IPS DF 6.9 (cell line): ENCODE measurements around the gene TBC1D23.
A peak's percentile ranks its signal among the peaks of the same experiment; 100 is the strongest.
"Not testable (repeated sequence)": the region's sequence is repeated elsewhere in the genome, so short reads cannot be mapped to it uniquely, and the experiment has no call there.

Source experiments
- DNase-seq: peaks from one replicate; pipeline ENCODE4 v3.0.0-alpha.2; 2013; ENCODE audit warnings: low read depth, low spot score
- H3K27ac ChIP-seq: one replicate; pipeline ENCODE4 v1.5.1; 2013; ENCODE audit warnings: low read length, control low read depth
- H3K27me3 ChIP-seq: 2 replicates; pipeline ENCODE4 v1.6.1; 2013; ENCODE audit warnings: mild to moderate bottlenecking, low read length; ENCODE audit not compliant: control insufficient read depth, insufficient read depth
- H3K36me3 ChIP-seq: 2 replicates; pipeline ENCODE4 v1.6.1; 2013; ENCODE audit warnings: low read length; ENCODE audit not compliant: control insufficient read depth, insufficient read depth
- H3K4me1 ChIP-seq: 2 replicates; pipeline ENCODE4 v1.6.1; 2013; ENCODE audit warnings: low read length; ENCODE audit not compliant: control insufficient read depth, insufficient read depth
- H3K4me3 ChIP-seq: 2 replicates; pipeline ENCODE4 v1.5.1; 2013; ENCODE audit warnings: mild to moderate bottlenecking, low read length
- H3K9me3 ChIP-seq: 2 replicates; pipeline ENCODE4 v1.6.1; 2013; ENCODE audit warnings: low read length, inconsistent platforms; ENCODE audit not compliant: control insufficient read depth, insufficient read depth
- WGBS: extraction: QIAGEN DNeasy Blood & Tissue Kit; methylation state at CpG from one replicate; pipeline ENCODE4 v1.1.7; 2013; ENCODE audit warnings: mixed read lengths, missing lambda C conversion rate; ENCODE audit not compliant: insufficient read length, insufficient coverage; 5-methylcytosine and 5-hydroxymethylcytosine counted together

Gene TBC1D23

DNA sequence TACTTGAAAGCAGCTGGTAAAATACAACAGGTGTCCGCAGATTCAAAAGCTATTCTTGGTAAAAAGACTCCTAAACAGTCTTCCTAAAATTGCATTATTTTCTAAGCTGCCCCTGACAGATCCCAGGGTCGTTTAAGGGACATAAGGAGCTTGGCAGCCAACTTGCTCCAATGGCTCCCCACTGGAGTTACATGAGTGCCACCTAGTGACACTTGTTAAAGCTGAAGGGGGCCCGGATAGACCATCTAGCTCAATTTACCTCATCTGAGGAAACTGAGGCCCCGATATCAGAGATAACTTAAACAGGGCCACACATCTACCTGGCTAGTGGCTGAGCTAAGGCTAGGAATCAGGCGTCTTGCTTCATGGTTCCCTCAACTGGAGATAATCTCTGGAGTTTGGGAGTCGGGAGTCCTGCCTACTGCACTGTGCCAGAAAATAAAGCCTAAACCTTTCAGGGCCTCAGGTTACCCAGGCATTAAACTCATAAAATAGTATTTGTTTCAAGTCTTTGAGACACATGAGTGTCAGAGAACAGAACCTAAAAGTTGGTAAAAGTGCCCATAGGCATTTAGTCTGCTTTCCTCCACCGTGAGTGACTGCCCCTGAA lies 6.5 kb upstream of the TBC1D23 start:
- peak; percentile 50 for DNase-seq
- Histone ChIP-seq H3K27ac (no peak overlapping the region), H3K27me3 (no peaks in the 10 kb centered on the region), H3K4me1 (no peaks in the 10 kb centered on the region), H3K36me3 (no peaks in the 10 kb centered on the region), H3K4me3 (no peak overlapping the region), H3K9me3 (no peaks in the 10 kb centered on the region)
- WGBS, result no CpG with 5 or more reads among the region's 7 CpGs

DNA sequence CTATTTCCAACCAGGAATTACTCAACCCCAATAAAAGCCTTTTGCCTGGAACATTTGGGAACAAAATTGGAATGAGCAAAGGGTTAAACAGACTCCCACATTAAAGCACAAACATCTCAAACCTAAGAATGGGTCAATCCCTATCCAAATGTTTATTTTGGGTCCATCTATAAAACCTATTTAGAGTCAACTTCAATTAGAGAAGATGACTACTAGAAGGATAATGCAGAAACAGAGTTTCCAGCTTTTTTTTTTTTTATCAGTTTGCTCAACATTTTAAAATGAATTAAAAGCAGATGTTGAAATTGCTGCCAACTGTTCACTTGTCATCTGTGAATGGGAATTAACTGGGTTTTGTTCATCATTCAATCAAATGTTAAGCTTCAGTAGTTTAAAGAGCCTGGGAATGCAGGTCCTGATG lies 4.1 kb upstream of the TBC1D23 start:
- H3K9me3 ChIP-seq, result no peaks in the 10 kb centered on the region
- no peaks in the 10 kb centered on the region for H3K36me3 ChIP-seq
- DNase-seq, result no peak
- H3K4me3 ChIP-seq, result no peak overlapping the region
- H3K27me3 ChIP-seq, result no peaks in the 10 kb centered on the region
- no peak overlapping the region for H3K27ac ChIP-seq
- H3K4me1 ChIP-seq, result no peaks in the 10 kb centered on the region

DNA sequence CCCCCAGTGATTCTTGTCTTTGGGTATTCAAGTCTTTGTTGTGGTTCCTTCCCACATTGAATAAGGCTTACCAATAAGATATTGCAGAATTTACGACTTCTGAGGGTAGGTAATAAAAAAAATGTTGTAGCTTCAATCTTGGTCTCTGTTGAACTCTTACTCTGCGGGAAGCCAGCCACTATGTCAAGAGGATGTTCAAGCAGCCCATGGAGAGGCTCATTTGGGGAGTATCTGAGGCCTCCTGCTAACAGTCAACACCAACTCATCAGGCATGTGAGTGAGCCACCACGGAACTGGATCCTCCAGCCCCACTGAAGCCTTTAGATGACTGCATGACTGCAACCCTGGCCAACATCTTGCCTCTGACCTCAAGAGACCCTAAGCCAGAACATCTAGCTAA lies 3.2 kb upstream of the TBC1D23 start:
- no CpG with 5 or more reads among the region's 3 CpGs for WGBS
- Histone ChIP-seq H3K27ac (no peak overlapping the region), H3K9me3 (no peaks in the 10 kb centered on the region), H3K4me3 (no peak overlapping the region), H3K4me1 (no peaks in the 10 kb centered on the region), H3K27me3 (no peaks in the 10 kb centered on the region), H3K36me3 (no peaks in the 10 kb centered on the region)
- DNase-seq, result no peak

DNA sequence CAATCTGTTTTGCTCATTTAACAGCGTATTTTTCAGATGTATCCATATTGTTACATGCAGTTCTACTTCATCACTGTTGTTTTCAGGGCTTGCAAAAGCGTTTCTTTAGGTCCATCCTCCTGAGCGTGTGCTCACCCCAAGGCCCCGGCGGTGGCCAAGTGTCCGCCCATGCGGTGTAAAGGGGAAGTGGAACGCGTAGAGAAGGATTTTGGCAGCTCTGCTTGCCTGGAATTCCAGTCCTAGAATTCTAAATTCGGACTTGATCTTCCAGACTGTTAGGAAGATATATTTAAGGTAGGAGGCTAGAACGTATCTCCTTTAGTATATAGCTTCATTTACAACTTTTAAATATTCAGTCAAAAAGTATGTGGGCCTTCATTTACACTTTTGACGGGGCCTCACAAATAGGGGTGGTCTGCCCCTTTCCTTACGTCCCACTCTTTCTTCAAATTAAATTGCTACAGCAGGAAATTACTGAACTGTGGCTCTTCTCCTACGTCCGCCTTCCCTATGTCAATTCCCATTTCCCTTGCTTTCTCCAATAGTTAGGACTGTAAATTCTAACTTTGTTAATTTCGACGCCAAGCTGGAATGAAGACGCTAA lies 609 bp upstream of the TBC1D23 start:
- no peak for DNase-seq
- Histone ChIP-seq H3K4me3 (peak overlapping the region; percentile 54; the same call in 1 of the 2 replicates), H3K27me3 (no peaks in the 10 kb centered on the region), H3K36me3 (no peaks in the 10 kb centered on the region), H3K4me1 (no peaks in the 10 kb centered on the region), H3K9me3 (no peaks in the 10 kb centered on the region), H3K27ac (no peak overlapping the region)
- no CpG with 5 or more reads among the region's 18 CpGs for WGBS

DNA sequence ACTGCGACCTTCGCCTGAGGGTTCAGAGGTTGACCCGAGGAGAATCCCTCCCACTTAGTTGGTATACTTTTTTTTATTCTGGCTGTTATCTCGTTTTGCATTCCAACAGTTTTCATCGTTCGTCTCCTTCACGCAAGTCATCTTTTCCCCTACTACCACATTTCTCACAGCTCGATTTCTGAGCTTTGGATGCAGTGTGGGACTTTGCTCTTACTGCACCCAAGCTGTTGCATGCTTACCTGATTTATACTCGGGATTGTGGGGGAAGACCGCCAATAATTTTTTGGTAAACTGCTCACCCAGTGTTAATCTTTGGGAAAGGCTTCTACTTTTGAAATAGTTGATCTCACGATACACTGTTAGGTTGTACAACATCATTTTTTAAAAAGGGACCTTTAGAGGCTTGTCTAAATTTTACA lies 702 bp downstream of the TBC1D23 start:
- no peaks in the 10 kb centered on the region for H3K27me3 ChIP-seq
- H3K36me3 ChIP-seq, result no peaks in the 10 kb centered on the region
- H3K4me1 ChIP-seq, result no peaks in the 10 kb centered on the region
- peak overlapping the region; percentile 79; the same call in 1 of the 2 replicates for H3K4me3 ChIP-seq
- H3K9me3 ChIP-seq, result no peaks in the 10 kb centered on the region
- no peak overlapping the region for H3K27ac ChIP-seq
- WGBS, result no CpG with 5 or more reads among the region's 11 CpGs
- no peak for DNase-seq

DNA sequence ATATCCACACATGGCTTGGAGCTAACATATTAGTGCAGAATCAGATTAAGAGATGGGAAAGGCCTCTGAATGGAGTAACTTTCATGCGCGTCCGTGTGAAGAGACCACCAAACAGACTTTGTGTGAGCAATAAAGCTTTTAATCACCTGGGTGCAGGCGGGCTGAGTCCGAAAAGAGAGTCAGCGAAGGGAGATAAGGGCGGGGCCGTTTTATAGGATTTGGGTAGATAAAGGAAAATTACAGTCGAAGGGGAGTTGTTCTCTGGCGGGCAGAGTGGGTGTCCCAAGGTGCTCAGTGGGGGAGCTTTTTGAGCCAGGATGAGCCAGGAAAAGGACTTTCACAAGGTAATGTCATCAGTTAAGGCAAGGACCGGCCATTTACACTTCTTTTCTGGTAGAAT lies 2.1 kb downstream of the TBC1D23 start:
- not testable (repeated sequence) for H3K36me3 ChIP-seq, H3K9me3 ChIP-seq
- WGBS, result no CpG with 5 or more reads among the region's 11 CpGs

DNA sequence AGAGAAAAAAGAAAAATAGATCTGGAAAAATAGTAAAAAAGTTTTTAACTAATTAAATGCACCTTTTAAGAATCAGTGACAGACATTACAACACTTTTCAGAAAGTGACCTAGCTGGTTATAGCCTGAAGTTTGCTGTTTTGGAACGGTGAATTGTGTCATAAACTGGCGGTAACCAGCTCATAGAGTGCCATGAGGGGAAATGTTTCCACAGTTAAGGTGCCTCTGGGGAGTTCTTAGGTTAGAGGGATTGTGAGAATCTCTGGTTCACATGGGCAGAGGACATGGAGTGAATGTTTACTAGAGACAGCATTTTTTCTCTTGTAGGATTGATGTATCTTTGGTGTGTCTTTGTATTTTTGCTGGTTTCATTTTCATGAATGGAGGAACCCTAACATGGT lies 2.8 kb downstream of the TBC1D23 start:
- Histone ChIP-seq H3K9me3 (no peaks in the 10 kb centered on the region), H3K4me3 (no peak overlapping the region), H3K4me1 (no peaks in the 10 kb centered on the region), H3K27me3 (no peaks in the 10 kb centered on the region), H3K27ac (no peak overlapping the region), H3K36me3 (no peaks in the 10 kb centered on the region)
- DNase-seq, result no peak
- WGBS, result no CpG with 5 or more reads among the region's 2 CpGs

More for the DNA sequence above, 2.1 kb downstream of the TBC1D23 start:
- not testable (repeated sequence) for H3K4me3 ChIP-seq, DNase-seq, H3K27ac ChIP-seq, H3K27me3 ChIP-seq, H3K4me1 ChIP-seq

DNA sequence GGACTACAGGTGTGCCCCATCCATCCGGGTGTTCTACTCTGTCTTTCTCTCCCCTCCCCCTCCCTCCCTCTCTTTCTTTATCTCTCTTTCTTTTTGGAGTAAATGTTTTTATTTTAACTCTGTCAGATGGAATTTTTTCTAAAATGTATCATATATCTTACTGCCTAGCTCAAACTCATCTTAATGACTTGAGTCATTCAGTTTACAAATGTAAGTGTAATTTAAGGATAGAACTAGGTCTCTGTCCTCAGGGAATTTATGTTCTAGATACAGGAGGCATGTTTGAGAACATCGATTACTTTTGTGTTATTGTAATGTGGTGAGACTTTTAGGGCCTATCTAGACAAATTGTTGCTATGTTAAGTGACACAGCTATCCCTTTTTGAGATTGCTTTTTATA lies 3.5 kb downstream of the TBC1D23 start:
- Histone ChIP-seq H3K36me3 (no peaks in the 10 kb centered on the region), H3K4me3 (no peak overlapping the region), H3K4me1 (no peaks in the 10 kb centered on the region), H3K27me3 (no peaks in the 10 kb centered on the region), H3K27ac (no peak overlapping the region), H3K9me3 (no peaks in the 10 kb centered on the region)
- WGBS, result no CpG with 5 or more reads among the region's 2 CpGs
- no peak for DNase-seq

DNA sequence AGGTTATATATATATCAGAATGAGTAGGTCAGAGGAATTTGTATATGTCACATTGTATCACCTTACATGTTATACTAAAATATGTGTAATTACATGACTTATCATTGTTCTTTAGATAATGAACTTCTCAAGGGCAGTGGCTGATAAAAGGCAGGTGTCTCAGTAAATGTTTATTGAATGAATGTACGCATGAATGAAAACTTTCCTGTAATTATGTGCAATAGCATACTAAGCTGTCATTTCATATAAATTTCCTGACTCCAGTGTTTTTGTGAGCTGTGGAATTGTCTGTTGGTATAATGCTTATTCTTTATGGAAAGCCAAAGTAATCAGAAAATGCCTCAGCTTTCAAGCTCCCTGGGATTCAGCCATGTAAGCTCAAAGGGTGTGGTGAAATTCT lies 4.2 kb downstream of the TBC1D23 start:
- Histone ChIP-seq H3K9me3 (no peaks in the 10 kb centered on the region), H3K4me3 (no peak overlapping the region), H3K27ac (no peak overlapping the region), H3K27me3 (no peaks in the 10 kb centered on the region), H3K4me1 (no peaks in the 10 kb centered on the region), H3K36me3 (no peaks in the 10 kb centered on the region)
- DNase-seq, result no peak
- WGBS, result no CpG with 5 or more reads among the region's 1 CpG

DNA sequence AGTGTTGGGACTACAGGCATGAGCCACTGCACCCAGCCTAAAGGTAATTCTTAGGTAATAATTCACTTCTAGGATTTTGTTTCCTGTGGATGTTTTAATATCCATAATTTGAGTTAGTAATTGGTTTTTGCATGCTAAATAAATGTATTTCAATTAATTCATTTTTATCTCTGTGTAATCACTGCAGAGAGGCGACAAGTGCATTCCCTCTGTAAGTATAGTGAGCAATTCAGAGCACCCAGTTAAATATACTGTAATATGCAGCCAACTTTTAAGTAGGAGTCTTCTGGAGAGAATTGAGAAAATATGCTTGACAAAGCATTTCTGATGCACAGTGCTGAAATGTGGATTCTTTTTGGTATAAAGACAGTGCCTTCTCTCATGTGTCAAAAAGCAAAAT lies 5.7 kb downstream of the TBC1D23 start:
- Histone ChIP-seq H3K9me3 (no peaks in the 10 kb centered on the region), H3K27ac (no peak overlapping the region), H3K4me1 (no peaks in the 10 kb centered on the region), H3K36me3 (no peaks in the 10 kb centered on the region), H3K4me3 (no peak overlapping the region), H3K27me3 (no peaks in the 10 kb centered on the region)
- no CpG with 5 or more reads among the region's 1 CpG for WGBS
- no peak for DNase-seq

DNA sequence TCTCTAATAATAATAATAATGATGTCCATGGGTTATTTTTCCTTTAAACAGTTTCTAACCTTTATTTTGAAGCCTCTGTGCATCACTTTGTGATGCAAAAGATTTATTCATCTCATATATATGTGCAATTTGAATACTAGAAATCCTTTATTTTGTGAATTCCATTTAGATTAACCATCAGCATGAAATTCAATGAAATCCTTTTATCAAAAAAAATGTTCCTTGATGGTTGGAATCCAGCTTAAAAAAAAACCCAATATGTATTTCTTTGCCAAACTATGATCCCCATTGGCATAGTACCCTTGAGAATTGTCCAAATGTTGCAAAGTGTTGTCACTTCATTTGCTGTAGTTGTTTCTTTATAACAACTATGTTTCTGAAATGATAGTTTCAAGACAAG lies 7.4 kb downstream of the TBC1D23 start:
- no peak for DNase-seq
- H3K4me3 ChIP-seq, result no peak overlapping the region
- H3K36me3 ChIP-seq, result no peaks in the 10 kb centered on the region
- no peaks in the 10 kb centered on the region for H3K27me3 ChIP-seq
- H3K27ac ChIP-seq, result no peak overlapping the region
- H3K9me3 ChIP-seq, result no peaks in the 10 kb centered on the region
- no peaks in the 10 kb centered on the region for H3K4me1 ChIP-seq
